HepG2 (cell line): Measurements from ENCODE around the gene ZNF771. TPM values are rescaled to one million over a fixed set of nuclear protein-coding genes. Genes with fewer than 3 reads are reported as not detected.
A peak's percentile ranks its signal among the peaks of the same experiment; 100 is the strongest.

Source experiments
- BRCA1 ChIP-seq: sonication (generic); formaldehyde crosslinking; IDR thresholded peaks from 2 replicates; pipeline ENCODE4 v1.4.0; 2020; ENCODE audit warnings: missing genetic modification reagents
- JDP2 ChIP-seq: sonication (generic); formaldehyde crosslinking; IDR thresholded peaks from 2 replicates; pipeline ENCODE4 v1.8.1; 2022; ENCODE audit warnings: missing genetic modification reagents, borderline replicate concordance
- NR3C1 ChIP-seq: sonication (generic); formaldehyde crosslinking; IDR thresholded peaks from 2 replicates; pipeline ENCODE4 v1.4.0; 2020; ENCODE audit warnings: missing genetic modification reagents
- NRL ChIP-seq: sonication (generic); formaldehyde crosslinking; IDR thresholded peaks from 2 replicates; pipeline ENCODE4 v1.5.0; 2020; ENCODE audit warnings: missing genetic modification reagents, mild to moderate bottlenecking, moderate library complexity, borderline replicate concordance
- PPARG ChIP-seq: conservative IDR thresholded peaks from 2 replicates; pipeline ENCODE4 v1.6.1; 2016; ENCODE audit warnings: missing biosample characterization, missing genetic modification reagents
- RBM39 ChIP-seq: fragments of 200-400 bp; formaldehyde crosslinking; IDR thresholded peaks from one replicate; pipeline ENCODE4 v1.6.1; 2018; ENCODE audit warnings: antibody characterized with exemption, mild to moderate bottlenecking, low read depth, low read length; ENCODE audit not compliant: poor library complexity, severe bottlenecking
- REST ChIP-seq, 2 experiments: IDR thresholded peaks; 2 replicates each; pipeline ENCODE4 v1.6.1; 2011 to 2012; ENCODE audit warnings: low read length in 2 of 2, borderline replicate concordance in 1 of 2, low read depth in 1 of 2, mild to moderate bottlenecking in 1 of 2, moderate library complexity in 1 of 2
- TEF ChIP-seq: sonication (generic); formaldehyde crosslinking; IDR thresholded peaks from 2 replicates; pipeline ENCODE4 v1.5.0; 2020; ENCODE audit warnings: missing genetic modification reagents
- THRA ChIP-seq: sonication (generic); formaldehyde crosslinking; IDR thresholded peaks from 2 replicates; pipeline ENCODE4 v1.4.0; 2020; ENCODE audit warnings: missing genetic modification reagents, borderline replicate concordance
- TRIM24 ChIP-seq: sonication (generic); formaldehyde crosslinking; IDR thresholded peaks from 2 replicates; pipeline ENCODE4 v1.8.0; 2022; ENCODE audit warnings: mild to moderate bottlenecking, missing genetic modification reagents
- WIZ ChIP-seq: sonication (generic); formaldehyde crosslinking; IDR thresholded peaks from 2 replicates; pipeline ENCODE4 v1.5.1; 2020; ENCODE audit warnings: mild to moderate bottlenecking, missing genetic modification reagents
- YY1 ChIP-seq: IDR thresholded peaks from 2 replicates; pipeline ENCODE4 v1.6.1; 2011; ENCODE audit warnings: low read length, low read depth, moderate library complexity, mild to moderate bottlenecking; ENCODE audit not compliant: insufficient read depth, insufficient replicate concordance
- ZEB1 ChIP-seq: IDR thresholded peaks from 2 replicates; pipeline ENCODE4 v1.6.1; 2012; ENCODE audit warnings: mild to moderate bottlenecking, low read depth, inconsistent platforms; ENCODE audit not compliant: insufficient replicate concordance
- ZFX ChIP-seq: sonication (generic); formaldehyde crosslinking; IDR thresholded peaks from 2 replicates; pipeline ENCODE4 v1.4.0; 2020; ENCODE audit warnings: mild to moderate bottlenecking, low read depth, missing genetic modification reagents, moderate library complexity
- ZNF253 ChIP-seq: sonication (generic); formaldehyde crosslinking; IDR thresholded peaks from 2 replicates; pipeline ENCODE4 v1.8.0; 2022; ENCODE audit warnings: mild to moderate bottlenecking, missing genetic modification reagents, borderline replicate concordance
- ZNF350 ChIP-seq: sonication (generic); formaldehyde crosslinking; IDR thresholded peaks from 2 replicates; pipeline ENCODE4 v1.4.0; 2020; ENCODE audit warnings: mild to moderate bottlenecking, low read depth, missing genetic modification reagents, borderline replicate concordance
- ZNF562 ChIP-seq: sonication (generic); formaldehyde crosslinking; IDR thresholded peaks from 2 replicates; pipeline ENCODE4 v1.8.0; 2022; ENCODE audit warnings: missing genetic modification reagents, borderline replicate concordance
- polyA plus RNA-seq, 8 experiments: library from polyadenylated mRNA; depleted of rRNA in 3 of 8; stranded (reverse) in 7 of 8; unstranded in 1 of 8; fragments of >200 nt; fragmentation: Illumina TruSeq in 4 of 8; extraction: Trizol in 4 of 8; gene quantifications; 2 replicates each; pipeline versions ENCODE4 v1.2.1 to v1.2.3, GENCODE V29; 2011 to 2016; ENCODE audit warnings: low read depth in 4 of 8, missing spikeins in 1 of 8, mixed read lengths in 1 of 8; ENCODE audit not compliant: insufficient read depth in 1 of 8
- total RNA-seq, 5 experiments: library from RNA; depleted of rRNA; stranded (reverse); fragments of >200 nt; fragmentation: Illumina TruSeq; extraction: Trizol; gene quantifications; 2 replicates each; pipeline ENCODE4 v1.2.3, GENCODE V29; 2016; ENCODE audit warnings: low read depth in 1 of 5
- TF ChIP-seq, protein P1 (sequence below): sonication (generic); formaldehyde crosslinking; IDR thresholded peaks from 2 replicates; pipeline ENCODE4 v1.8.0; 2022; ENCODE audit warnings: mild to moderate bottlenecking, missing genetic modification reagents, borderline replicate concordance
- TF ChIP-seq, protein P2 (sequence below): sonication (generic); formaldehyde crosslinking; IDR thresholded peaks from 2 replicates; pipeline ENCODE4 v1.5.1; 2020; ENCODE audit warnings: mild to moderate bottlenecking, moderate library complexity, missing genetic modification reagents

Gene ZNF771
- total and polyA plus RNA-seq, 2 of the 13 experiments (the other 11 are each of a cell fraction or from before 2014, with no cell fraction given), result 5.0 to 11.8 TPM

DNA sequence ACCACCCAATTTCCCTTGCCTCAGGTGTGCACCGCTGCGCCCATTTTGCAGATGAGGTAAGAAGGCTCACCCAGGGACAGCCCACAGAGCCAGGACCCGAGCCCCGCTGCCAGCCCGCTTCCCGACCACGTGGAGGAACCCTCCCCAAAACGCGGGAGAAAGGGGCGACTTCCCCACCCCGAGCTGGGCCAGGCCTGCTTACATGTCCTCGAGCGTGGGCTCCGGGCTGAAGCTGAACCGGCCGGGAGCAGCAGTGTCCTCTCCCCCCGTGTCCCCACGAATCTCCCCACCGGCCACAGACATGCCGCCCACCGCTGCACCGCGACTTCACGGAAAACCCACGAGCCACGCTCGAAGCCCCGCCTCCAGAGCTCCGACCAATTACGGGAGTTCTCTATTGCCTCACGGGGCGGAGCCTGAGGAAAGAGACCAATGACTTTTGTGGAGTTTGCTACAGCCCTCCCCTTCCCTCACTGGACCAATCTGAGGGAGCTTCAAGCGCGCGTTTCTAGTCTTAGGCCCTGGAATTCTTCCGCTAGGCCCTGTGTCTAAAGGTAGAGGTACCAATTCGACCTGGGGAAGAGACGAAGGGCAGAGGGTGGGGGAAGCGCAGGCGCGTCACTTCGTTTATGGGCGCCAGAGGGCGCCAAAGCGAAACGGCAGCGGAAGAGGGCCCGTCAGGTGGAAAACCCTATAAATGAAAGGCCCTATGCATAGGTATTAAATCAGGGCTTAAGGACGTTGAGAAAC is 22.4 kb downstream of the ZNF771 start, which contains the start of gene DCTPP1 (continued):
- TF ChIP-seq ZNF350 (CRISPR knock-in tag) (peak; percentile 98; the same call in 1 of the 2 replicates), ZNF562 (CRISPR knock-in tag) (no peak), BRCA1 (CRISPR knock-in tag) (peak; percentile 20; the same call in 1 of the 2 replicates), TEF (no peak), ZEB1 (peak; percentile 93), TRIM24 (no peak), ZFX (CRISPR knock-in tag) (peak; percentile 98), REST (IDR thresholded peaks at IDR 0.05; ENCODE audit: borderline replicate concordance in 1 of 2, low read depth in 1 of 2, low read length in 2 of 2) (peak in 1 of 2 experiments; percentile 29; a peak in 1 of 4 replicates), WIZ (CRISPR knock-in tag) (no peak), YY1 (peak; percentile 74), JDP2 (no peak; the same call in 1 of the 2 replicates), ZNF253 (CRISPR knock-in tag) (no peak), THRA (CRISPR knock-in tag) (peak; percentile 35), NRL (CRISPR knock-in tag) (peak; percentile 63; the same call in 1 of the 2 replicates), PPARG (CRISPR knock-in tag) (no peak; the same call in 1 of the 2 replicates), NR3C1 (CRISPR knock-in tag) (no peak), RBM39 (peak; percentile 24)
- TF ChIP-seq, protein P1, sequence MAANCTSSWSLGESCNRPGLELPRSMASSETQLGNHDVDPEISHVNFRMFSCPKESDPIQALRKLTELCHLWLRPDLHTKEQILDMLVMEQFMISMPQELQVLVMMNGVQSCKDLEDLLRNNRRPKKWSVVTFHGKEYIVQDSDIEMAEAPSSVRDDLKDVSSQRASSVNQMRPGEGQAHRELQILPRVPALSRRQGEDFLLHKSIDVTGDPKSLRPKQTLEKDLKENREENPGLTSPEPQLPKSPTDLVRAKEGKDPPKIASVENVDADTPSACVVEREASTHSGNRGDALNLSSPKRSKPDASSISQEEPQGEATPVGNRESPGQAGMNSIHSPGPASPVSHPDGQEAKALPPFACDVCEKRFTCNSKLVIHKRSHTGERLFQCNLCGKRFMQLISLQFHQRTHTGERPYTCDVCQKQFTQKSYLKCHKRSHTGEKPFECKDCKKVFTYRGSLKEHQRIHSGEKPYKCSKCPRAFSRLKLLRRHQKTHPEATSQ (CRISPR knock-in tag), result no peak; the same call in 1 of the 2 replicates
- TF ChIP-seq, protein P2, sequence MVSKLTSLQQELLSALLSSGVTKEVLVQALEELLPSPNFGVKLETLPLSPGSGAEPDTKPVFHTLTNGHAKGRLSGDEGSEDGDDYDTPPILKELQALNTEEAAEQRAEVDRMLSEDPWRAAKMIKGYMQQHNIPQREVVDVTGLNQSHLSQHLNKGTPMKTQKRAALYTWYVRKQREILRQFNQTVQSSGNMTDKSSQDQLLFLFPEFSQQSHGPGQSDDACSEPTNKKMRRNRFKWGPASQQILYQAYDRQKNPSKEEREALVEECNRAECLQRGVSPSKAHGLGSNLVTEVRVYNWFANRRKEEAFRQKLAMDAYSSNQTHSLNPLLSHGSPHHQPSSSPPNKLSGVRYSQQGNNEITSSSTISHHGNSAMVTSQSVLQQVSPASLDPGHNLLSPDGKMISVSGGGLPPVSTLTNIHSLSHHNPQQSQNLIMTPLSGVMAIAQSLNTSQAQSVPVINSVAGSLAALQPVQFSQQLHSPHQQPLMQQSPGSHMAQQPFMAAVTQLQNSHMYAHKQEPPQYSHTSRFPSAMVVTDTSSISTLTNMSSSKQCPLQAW (CRISPR knock-in tag), result peak; percentile 84
